Measurements from ENCODE around the gene KCNJ16.

KCNJ16 gene

GRCh38 chr17:70076189-70076588, 1.2 kb downstream of the KCNJ16 start:
- no peak for DNase-seq (ENCODE audit: low read depth)
- H3K4me3 ChIP-seq (ENCODE audit: low read depth, low read length): no peak overlapping the region
- no peak for TF ChIP-seq MAX (IDR thresholded peaks at IDR 0.05; ENCODE audit: low read depth, low read length)
- TF ChIP-seq MYC (IDR thresholded peaks at IDR 0.05; ENCODE audit: low read depth, low read length): no peak

- TF ChIP-seq POLR2A (IDR thresholded peaks at IDR 0.05; ENCODE audit: extremely low read depth, insufficient read length) (no peak), MYC (IDR thresholded peaks at IDR 0.05; ENCODE audit: low read depth, low read length) (no peak), MAX (IDR thresholded peaks at IDR 0.05; ENCODE audit: low read depth, low read length) (no peak), CTCF (IDR thresholded peaks at IDR 0.05; ENCODE audit: low read depth, low read length) (no peak)
- no peak for DNase-seq (ENCODE audit: low read depth)
These were observed 1.8 kb downstream of the KCNJ16 start for GRCh38 chr17:70076831-70077230.

GRCh38 chr17:70078549-70078948, 3.5 kb downstream of the KCNJ16 start:
- DNase-seq (ENCODE audit: low read depth): no peak
- TF ChIP-seq POLR2A (IDR thresholded peaks at IDR 0.05; ENCODE audit: extremely low read depth, insufficient read length): no peak
- no peak for TF ChIP-seq CTCF (IDR thresholded peaks at IDR 0.05; ENCODE audit: low read depth, low read length)
- no peak overlapping the region for H3K4me3 ChIP-seq (ENCODE audit: low read depth, low read length)

More at GRCh38 chr17:70076831-70077230, 1.8 kb downstream of the KCNJ16 start:
- H3K4me3 ChIP-seq (ENCODE audit: low read depth, low read length): no peak overlapping the region

- DNase-seq (ENCODE audit: low read depth): no peak
- no peak for TF ChIP-seq POLR2A (IDR thresholded peaks at IDR 0.05; ENCODE audit: extremely low read depth, insufficient read length)
- no peak for TF ChIP-seq MYC (IDR thresholded peaks at IDR 0.05; ENCODE audit: low read depth, low read length)
- no peak for TF ChIP-seq CTCF (IDR thresholded peaks at IDR 0.05; ENCODE audit: low read depth, low read length)
- TF ChIP-seq MAX (IDR thresholded peaks at IDR 0.05; ENCODE audit: low read depth, low read length): no peak
- no peak overlapping the region for H3K4me3 ChIP-seq (ENCODE audit: low read depth, low read length)
These were observed 4.0 kb downstream of the KCNJ16 start for GRCh38 chr17:70078994-70079531.

GRCh38 chr17:70080541-70081347, 5.7 kb downstream of the KCNJ16 start:
- DNase-seq (ENCODE audit: low read depth): no peak
- H3K4me3 ChIP-seq (ENCODE audit: low read depth, low read length): no peak overlapping the region
- TF ChIP-seq POLR2A (IDR thresholded peaks at IDR 0.05; ENCODE audit: extremely low read depth, insufficient read length): no peak
- TF ChIP-seq MAX (IDR thresholded peaks at IDR 0.05; ENCODE audit: low read depth, low read length): no peak
- no peak for TF ChIP-seq CTCF (IDR thresholded peaks at IDR 0.05; ENCODE audit: low read depth, low read length)
- no peak for TF ChIP-seq MYC (IDR thresholded peaks at IDR 0.05; ENCODE audit: low read depth, low read length)

GRCh38 chr17:70081885-70082284, 6.9 kb downstream of the KCNJ16 start:
- DNase-seq (ENCODE audit: low read depth): no peak
- TF ChIP-seq CTCF (IDR thresholded peaks at IDR 0.05; ENCODE audit: low read depth, low read length): no peak
- no peak for TF ChIP-seq POLR2A (IDR thresholded peaks at IDR 0.05; ENCODE audit: extremely low read depth, insufficient read length)
- TF ChIP-seq MAX (IDR thresholded peaks at IDR 0.05; ENCODE audit: low read depth, low read length): no peak
- TF ChIP-seq MYC (IDR thresholded peaks at IDR 0.05; ENCODE audit: low read depth, low read length): no peak
- no peak overlapping the region for H3K4me3 ChIP-seq (ENCODE audit: low read depth, low read length)

All from NB4 (cell line).